Hematopoietic multipotent progenitor cell treated with erythropoietin and hydrocortisone succinate and interleukin-3 and kit ligand, for 4 days (in vitro differentiated cells): ENCODE data around the gene PTH2.
"Not testable (repeated sequence)": the region's sequence is repeated elsewhere in the genome, so short reads cannot be mapped to it uniquely, and the experiment has no call there.

ENCODE experiments used
- DNase-seq: peaks from one replicate; pipeline ENCODE4 v3.0.0-alpha.2; 2015

Gene PTH2

GRCh38 chr19:49374665-49375434 lies 48.4 kb downstream of the PTH2 start:
- no peak for DNase-seq

- not testable (repeated sequence) for DNase-seq
Observed at GRCh38 chr19:49373174-49373573, 50.1 kb downstream of the PTH2 start.
